ENCODE data around the gene CBX8.

DNA sequence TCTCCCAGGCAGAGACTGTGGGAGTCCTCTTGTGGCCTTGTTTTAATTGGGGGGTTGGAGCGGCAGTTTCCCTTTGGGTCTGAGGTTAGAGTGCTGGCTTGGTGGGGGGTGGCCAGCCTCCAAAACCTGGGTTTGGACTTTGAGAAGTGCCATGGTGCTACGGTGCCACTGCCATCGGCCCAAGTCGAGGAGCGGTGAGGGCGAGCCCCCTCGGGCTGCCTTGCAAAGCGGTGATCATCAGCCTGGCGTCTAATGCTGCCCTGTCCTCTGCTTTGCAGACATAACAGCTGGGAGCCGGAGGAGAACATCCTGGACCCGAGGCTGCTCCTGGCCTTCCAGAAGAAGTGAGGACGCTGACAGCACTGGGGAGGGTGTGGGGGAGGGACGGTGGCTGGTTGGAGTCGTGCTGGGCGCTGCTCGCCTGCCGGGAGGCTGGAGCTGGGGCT, 17.8 kb downstream of the CBX8 start:
- TF ChIP-seq, protein P1, sequence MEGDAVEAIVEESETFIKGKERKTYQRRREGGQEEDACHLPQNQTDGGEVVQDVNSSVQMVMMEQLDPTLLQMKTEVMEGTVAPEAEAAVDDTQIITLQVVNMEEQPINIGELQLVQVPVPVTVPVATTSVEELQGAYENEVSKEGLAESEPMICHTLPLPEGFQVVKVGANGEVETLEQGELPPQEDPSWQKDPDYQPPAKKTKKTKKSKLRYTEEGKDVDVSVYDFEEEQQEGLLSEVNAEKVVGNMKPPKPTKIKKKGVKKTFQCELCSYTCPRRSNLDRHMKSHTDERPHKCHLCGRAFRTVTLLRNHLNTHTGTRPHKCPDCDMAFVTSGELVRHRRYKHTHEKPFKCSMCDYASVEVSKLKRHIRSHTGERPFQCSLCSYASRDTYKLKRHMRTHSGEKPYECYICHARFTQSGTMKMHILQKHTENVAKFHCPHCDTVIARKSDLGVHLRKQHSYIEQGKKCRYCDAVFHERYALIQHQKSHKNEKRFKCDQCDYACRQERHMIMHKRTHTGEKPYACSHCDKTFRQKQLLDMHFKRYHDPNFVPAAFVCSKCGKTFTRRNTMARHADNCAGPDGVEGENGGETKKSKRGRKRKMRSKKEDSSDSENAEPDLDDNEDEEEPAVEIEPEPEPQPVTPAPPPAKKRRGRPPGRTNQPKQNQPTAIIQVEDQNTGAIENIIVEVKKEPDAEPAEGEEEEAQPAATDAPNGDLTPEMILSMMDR (IDR thresholded peaks at IDR 0.05), result no peak
- TF ChIP-seq ZFX (IDR thresholded peaks at IDR 0.05; ENCODE audit: borderline replicate concordance), result no peak

Measured in 22Rv1 (cell line).